ENCODE results near the gene CARD6. TPM values are rescaled to one million over a fixed set of nuclear protein-coding genes. Genes with fewer than 3 reads are reported as not detected.

Gene CARD6
- polyA plus RNA-seq, 2 of the 4 experiments (the other 2 are of a cell fraction), result 5.2 to 5.7 TPM

GRCh38 chr5:40906351-40906751 lies 65.2 kb downstream of the CARD6 start:
- TF ChIP-seq FOXS1 (CRISPR knock-in tag; IDR thresholded peaks at IDR 0.05) (no peak), POLR2AphosphoS2 (conservative IDR thresholded peaks at IDR 0.05; ENCODE audit: low read length) (no peak), JUNB (IDR thresholded peaks at IDR 0.05) (no peak), RARB (CRISPR knock-in tag; IDR thresholded peaks at IDR 0.05) (no peak), EHMT2 (IDR thresholded peaks at IDR 0.05; ENCODE audit: low read depth) (no peak), TFCP2L1 (CRISPR knock-in tag; IDR thresholded peaks at IDR 0.05) (no peak), ZC3H11A (IDR thresholded peaks at IDR 0.05) (no peak), CHD4 (IDR thresholded peaks at IDR 0.05; ENCODE audit: borderline replicate concordance) (no peak), HOXA7 (CRISPR knock-in tag; IDR thresholded peaks at IDR 0.05) (no peak), HES2 (IDR thresholded peaks at IDR 0.05) (no peak)
- Histone ChIP-seq H3K4me3 (no peak overlapping the region), H3K4me2 (no peak overlapping the region), H3K27ac (no peak overlapping the region), H3K4me1 (no peaks in the 10 kb centered on the region), H3K9me3 (no peaks in the 10 kb centered on the region)
- ChIA-PET CTCF (interaction anchor here (0.6 to 1.1 kb wide), 2 partner anchors 212 to 798 kb away, joined by 3 to 4 read pairs; no protein-coding TSS in a partner anchor), POLR2A (no interaction called here)
- ATAC-seq (no peak), FAIRE-seq (no peak), DNase-seq (ENCODE audit: low read depth in 1 of 2, low spot score in 1 of 2) (no peak)
- 47% methylated on average over 1 of the region's 1 CpG for WGBS (ENCODE audit: missing lambda C conversion rate)

GRCh38 chr5:40909264-40909663 lies 68.1 kb downstream of the CARD6 start, which contains the start of gene C7:
Gene C7, plus strand, starts transcription at chr5:40909497. Its CDS starts 114 bp downstream, at chr5:40909611.
- Histone ChIP-seq H3K4me2 (no peak within 1 kb of the TSS), H3K9me3 (no peaks in the 10 kb centered on the region), H3K27ac (no peak within 1 kb of the TSS), H3K4me3 (no peak within 1 kb of the TSS), H3K4me1 (no peaks in the 10 kb centered on the region)
- TF ChIP-seq ESRRA (IDR thresholded peaks at IDR 0.05; ENCODE audit: borderline replicate concordance, low read length) (no peak), TFCP2L1 (CRISPR knock-in tag; IDR thresholded peaks at IDR 0.05) (no peak), GATA3 (IDR thresholded peaks at IDR 0.05; ENCODE audit: borderline replicate concordance) (no peak), PBX3 (IDR thresholded peaks at IDR 0.05) (no peak), JUN (IDR thresholded peaks at IDR 0.05) (no peak), HOXA7 (CRISPR knock-in tag; IDR thresholded peaks at IDR 0.05) (no peak), ATOH8 (CRISPR knock-in tag; IDR thresholded peaks at IDR 0.05; ENCODE audit: low read depth) (no peak), POLR2AphosphoS2 (conservative IDR thresholded peaks at IDR 0.05; ENCODE audit: low read length) (no peak)
- ChIA-PET POLR2A (no interaction called here), CTCF (interaction anchor here (0.6 kb wide), 1 partner anchor 247 kb away, joined by 3 read pairs; no protein-coding TSS in a partner anchor)
- ATAC-seq (no peak), DNase-seq (ENCODE audit: low read depth in 1 of 2, low spot score in 1 of 2) (no peak), FAIRE-seq (no peak)
- WGBS (ENCODE audit: missing lambda C conversion rate), result 55% methylated on average over 3 of the region's 3 CpGs

- WGBS (ENCODE audit: missing lambda C conversion rate), result 47% methylated on average over 2 of the region's 2 CpGs
- H3K4me2 ChIP-seq, result no peak overlapping the region
- FAIRE-seq (no peak), ATAC-seq (no peak), DNase-seq (ENCODE audit: low read depth in 1 of 2, low spot score in 1 of 2) (no peak)
- TF ChIP-seq JUNB (IDR thresholded peaks at IDR 0.05), result no peak
- no peak for TF ChIP-seq RNF2 (IDR thresholded peaks at IDR 0.05; ENCODE audit: borderline replicate concordance, low read depth)
- TF ChIP-seq REST (IDR thresholded peaks at IDR 0.05), result no peak
- TF ChIP-seq NR3C1 (IDR thresholded peaks at IDR 0.05), result no peak
- TF ChIP-seq SREBF2 (IDR thresholded peaks at IDR 0.05), result no peak
- no peak for TF ChIP-seq PBX3 (IDR thresholded peaks at IDR 0.05)
- no peak for TF ChIP-seq MAZ (IDR thresholded peaks at IDR 0.05; ENCODE audit: borderline replicate concordance, low read depth, low read length)
- no peak for TF ChIP-seq CBX2 (IDR thresholded peaks at IDR 0.05; ENCODE audit: borderline replicate concordance, low read depth)
- no peak for TF ChIP-seq MAFK (IDR thresholded peaks at IDR 0.05; ENCODE audit: partially characterized antibody)
- no peak for TF ChIP-seq EHMT2 (IDR thresholded peaks at IDR 0.05; ENCODE audit: low read depth)
- H3K27ac ChIP-seq, result no peak overlapping the region
- ChIA-PET CTCF (interaction anchor here (0.6 kb wide), 1 partner anchor 246 kb away, joined by 3 read pairs; no protein-coding TSS in a partner anchor), POLR2A (no interaction called here)
- no peaks in the 10 kb centered on the region for H3K4me1 ChIP-seq
- no peak overlapping the region for H3K4me3 ChIP-seq
- H3K9me3 ChIP-seq, result no peaks in the 10 kb centered on the region
These were observed 68.6 kb downstream of the CARD6 start for GRCh38 chr5:40909723-40910122.

Measured in A549 (cell line).